Caco-2 (cell line): ENCODE measurements around the gene IGF2. TPM values are rescaled to one million over a fixed set of nuclear protein-coding genes. Genes with fewer than 3 reads are reported as not detected.

Source experiments
- BruUV-seq: library from RNA; stranded (reverse); fragments of 400-500 nt; replicated peaks from 2 replicates; lab custom pipeline; 2021; lab: Mats Ljungman, UMichigan
- CTCF ChIA-PET: fragments of 300-600 bp; sonication (Branson Sonifier 250); formaldehyde crosslinking; loops from one replicate; lab custom pipeline; 2022; ENCODE audit warnings: antibody characterized with exemption; lab: Charles Lee
- POLR2A ChIA-PET: fragments of 300-600 bp; sonication (Branson Sonifier 250); formaldehyde crosslinking; loops from one replicate; lab custom pipeline; 2022; ENCODE audit warnings: antibody characterized with exemption; lab: Charles Lee
- DNase-seq, 2 experiments: peaks; one replicate each; pipeline versions ENCODE4 v3.0.0 to v3.0.0-alpha.2; 2020 to 2022
- H3K27me3 ChIP-seq: replicated peaks from 2 replicates; pipeline ENCODE4 v1.6.0; 2011; ENCODE audit warnings: low read length; ENCODE audit not compliant: control insufficient read depth, insufficient read depth
- H3K36me3 ChIP-seq: 2 replicates; pipeline ENCODE4 v1.5.1; 2011; ENCODE audit warnings: low read length; ENCODE audit not compliant: control insufficient read depth, insufficient read depth
- H3K4me1 ChIP-seq: fragments of 250-450 bp; sonication (Bioruptor Pico); 2 replicates; pipeline ENCODE4 v1.5.1; 2020; ENCODE audit warnings: mild to moderate bottlenecking
- H3K4me3 ChIP-seq: 2 replicates; pipeline ENCODE4 v1.5.1; 2011; ENCODE audit warnings: low read depth, mild to moderate bottlenecking, control low read depth, low read length
- H3K9me3 ChIP-seq: fragments of 250-450 bp; sonication (Bioruptor Pico); 2 replicates; pipeline ENCODE4 v1.5.1; 2020; ENCODE audit warnings: mild to moderate bottlenecking, moderate library complexity
- H3K27ac Mint-ChIP-seq: one replicate; pipeline ENCODE4 v1.8.0; 2022; ENCODE audit warnings: mixed read lengths; ENCODE audit not compliant: unreplicated experiment
- H3K27me3 Mint-ChIP-seq: one replicate; pipeline ENCODE4 v1.8.0; 2022; ENCODE audit warnings: mixed read lengths; ENCODE audit not compliant: insufficient read depth, unreplicated experiment
- H3K36me3 Mint-ChIP-seq: one replicate; pipeline ENCODE4 v1.8.0; 2022; ENCODE audit warnings: mild to moderate bottlenecking, mixed read lengths; ENCODE audit not compliant: insufficient read depth, unreplicated experiment
- H3K4me1 Mint-ChIP-seq: one replicate; pipeline ENCODE4 v1.8.0; 2022; ENCODE audit warnings: low read depth, mixed read lengths; ENCODE audit not compliant: unreplicated experiment
- H3K4me3 Mint-ChIP-seq: one replicate; pipeline ENCODE4 v1.8.0; 2022; ENCODE audit warnings: mild to moderate bottlenecking, moderate library complexity, mixed read lengths; ENCODE audit not compliant: unreplicated experiment
- H3K9me3 Mint-ChIP-seq: one replicate; pipeline ENCODE4 v1.8.0; 2022; ENCODE audit warnings: mixed read lengths; ENCODE audit not compliant: unreplicated experiment
- CTCF ChIP-seq, 2 experiments: fragments of 200-600 bp in 1 of 2; IDR thresholded peaks; 1 replicate in 1 of 2; 2 replicates in 1 of 2; pipeline versions ENCODE4 v1.5.1 to v1.8.0; 2011 to 2022; ENCODE audit warnings: antibody characterized with exemption in 1 of 2, control low read depth in 1 of 2, inconsistent platforms in 1 of 2, low read depth in 1 of 2, low read length in 1 of 2, mild to moderate bottlenecking in 1 of 2, moderate library complexity in 1 of 2; ENCODE audit not compliant: insufficient read depth in 1 of 2, severe bottlenecking in 1 of 2, unreplicated experiment in 1 of 2
- intact Hi-C: fragments of 100-400 bp; cut with micrococcal nuclease; formaldehyde crosslinking; loops from one replicate; pipeline ENCODE4 v1.10.0; 2022; ENCODE audit not compliant: unreplicated experiment
- total RNA-seq: library from RNA; stranded (reverse); gene quantifications from 2 replicates; pipeline ENCODE4 v1.2.3, GENCODE V29; 2022

The IGF2 gene
- total RNA-seq, 1 experiment from 2014 or later: 1,397 TPM

GRCh38 chr11:2116680-2117079 lies 22.5 kb downstream of the IGF2 start:
- no peaks in the 10 kb centered on the region for H3K36me3 ChIP-seq
- ChIA-PET POLR2A (no interaction called here), CTCF (interaction anchor here (1.0 kb wide), 1 partner anchor 39 kb away, joined by 3 read pairs; no protein-coding TSS in a partner anchor)
- H3K36me3 Mint-ChIP-seq: no peaks in the 10 kb centered on the region
- no peaks in the 10 kb centered on the region for H3K27me3 ChIP-seq
- intact Hi-C loops: no loop called here
- peaks cover 22% of the 10 kb centered on the region for H3K9me3 Mint-ChIP-seq
- no peak overlapping the region for H3K27ac Mint-ChIP-seq
- no peak for DNase-seq
- H3K4me1 ChIP-seq: peaks cover 18% of the 10 kb centered on the region
- no peak overlapping the region for H3K4me3 Mint-ChIP-seq
- H3K4me1 Mint-ChIP-seq: no peaks in the 10 kb centered on the region
- H3K9me3 ChIP-seq: peaks cover 17% of the 10 kb centered on the region
- no peaks in the 10 kb centered on the region for H3K27me3 Mint-ChIP-seq
- TF ChIP-seq CTCF (IDR thresholded peaks at IDR 0.05; ENCODE audit: insufficient read depth in 1 of 2, low read depth in 1 of 2, low read length in 1 of 2, severe bottlenecking in 1 of 2, unreplicated experiment in 1 of 2): no peak
- no TSS peak for BruUV-seq
- H3K4me3 ChIP-seq: no peak overlapping the region

GRCh38 chr11:2115308-2115707 lies 23.9 kb downstream of the IGF2 start:
- no peak overlapping the region for H3K4me3 ChIP-seq
- peaks cover 6% of the 10 kb centered on the region for H3K4me1 ChIP-seq
- ChIA-PET POLR2A (no interaction called here), CTCF (no interaction called here)
- no peaks in the 10 kb centered on the region for H3K27me3 ChIP-seq
- Mint-ChIP-seq H3K27ac (no peak overlapping the region), H3K36me3 (no peaks in the 10 kb centered on the region), H3K4me3 (no peak overlapping the region), H3K9me3 (peaks cover 22% of the 10 kb centered on the region), H3K27me3 (no peaks in the 10 kb centered on the region), H3K4me1 (no peaks in the 10 kb centered on the region)
- no peaks in the 10 kb centered on the region for H3K36me3 ChIP-seq
- no peak for DNase-seq
- peaks cover 17% of the 10 kb centered on the region for H3K9me3 ChIP-seq
- BruUV-seq: no TSS peak
- no peak for TF ChIP-seq CTCF (IDR thresholded peaks at IDR 0.05; ENCODE audit: insufficient read depth in 1 of 2, low read depth in 1 of 2, low read length in 1 of 2, severe bottlenecking in 1 of 2, unreplicated experiment in 1 of 2)
- intact Hi-C loops: no loop called here

- Mint-ChIP-seq H3K27ac (no peak overlapping the region), H3K27me3 (no peaks in the 10 kb centered on the region), H3K4me1 (no peaks in the 10 kb centered on the region), H3K36me3 (no peaks in the 10 kb centered on the region), H3K4me3 (no peak overlapping the region), H3K9me3 (peaks cover 22% of the 10 kb centered on the region)
- Histone ChIP-seq H3K9me3 (peaks cover 17% of the 10 kb centered on the region), H3K36me3 (no peaks in the 10 kb centered on the region), H3K27me3 (no peaks in the 10 kb centered on the region), H3K4me3 (no peak overlapping the region), H3K4me1 (no peaks in the 10 kb centered on the region; the same call in 1 of the 2 replicates)
- ChIA-PET CTCF (interaction anchor here (0.6 kb wide), 1 partner anchor 100 kb away, joined by 4 read pairs; no protein-coding TSS in a partner anchor), POLR2A (no interaction called here)
- no peak for TF ChIP-seq CTCF (IDR thresholded peaks at IDR 0.05; ENCODE audit: insufficient read depth in 1 of 2, low read depth in 1 of 2, low read length in 1 of 2, severe bottlenecking in 1 of 2, unreplicated experiment in 1 of 2)
- DNase-seq: no peak
- BruUV-seq: no TSS peak
- intact Hi-C loops: no loop called here
Observed at GRCh38 chr11:2114430-2115241, 24.6 kb downstream of the IGF2 start.
